Natural killer cell treated with Interleukin-12 subunit alpha and Interleukin-12 subunit beta and Interleukin-15 and Interleukin-18, amount 100 ng/mL, for 72 hours (primary cell): ENCODE results near the gene AMPD2. TPM values are rescaled to one million over a fixed set of nuclear protein-coding genes. Genes with fewer than 3 reads are reported as not detected.

Source experiments
- ATAC-seq, 2 donors: fragments of 150-1000 bp; cut with Tn5 transposase in 1 of 2; sonication (Bioruptor Pico), chemical (Tn5 transposase) in 1 of 2; 2 replicates each; pipeline ENCODE4 v1.10.0; 2021
- DNase-seq: peaks from one replicate; pipeline ENCODE4 v3.0.0; 2022; ENCODE audit warnings: low spot score
- H3K27ac Mint-ChIP-seq, 2 donors: 1 replicate in 1 of 2; 2 replicates in 1 of 2; pipeline ENCODE4 v1.8.0; 2022; ENCODE audit warnings: mixed read lengths in 2 of 2, mild to moderate bottlenecking in 1 of 2, moderate library complexity in 1 of 2
- H3K27me3 Mint-ChIP-seq, 2 donors: 1 replicate in 1 of 2; 2 replicates in 1 of 2; pipeline ENCODE4 v1.8.0; 2022; ENCODE audit warnings: mixed read lengths in 2 of 2
- H3K36me3 Mint-ChIP-seq: one replicate; pipeline ENCODE4 v1.8.0; 2022; ENCODE audit warnings: mixed read lengths
- H3K4me1 Mint-ChIP-seq, 2 donors: 1 replicate in 1 of 2; 2 replicates in 1 of 2; pipeline ENCODE4 v1.8.0; 2022; ENCODE audit warnings: low read depth in 2 of 2, mixed read lengths in 2 of 2, mild to moderate bottlenecking in 1 of 2
- H3K4me3 Mint-ChIP-seq: one replicate; pipeline ENCODE4 v1.8.0; 2022; ENCODE audit warnings: mixed read lengths
- H3K9me3 Mint-ChIP-seq: 2 replicates; pipeline ENCODE4 v1.8.0; 2022; ENCODE audit warnings: mixed read lengths
- total RNA-seq, 2 donors: library from RNA; stranded (reverse); gene quantifications; one replicate each; pipeline ENCODE4 v1.2.3, GENCODE V29; 2022

The AMPD2 gene
- total RNA-seq, 2 donors from 2014 or later, result 79.0 to 144 TPM

GRCh38 chr1:109630081-109630897 lies 10.7 kb downstream of the AMPD2 start:
- H3K27ac Mint-ChIP-seq, result no peak overlapping the region
- no peak for DNase-seq

GRCh38 chr1:109630898-109631512 lies 11.4 kb downstream of the AMPD2 start:
- no peak for ATAC-seq
- H3K27me3 Mint-ChIP-seq, result no peaks in the 10 kb centered on the region
- peaks cover 0 to under 1% of the 10 kb centered on the region in 2 donors for H3K4me1 Mint-ChIP-seq
- DNase-seq, result no peak
- H3K9me3 Mint-ChIP-seq, result no peaks in the 10 kb centered on the region
- H3K27ac Mint-ChIP-seq, result no peak overlapping the region
- H3K36me3 Mint-ChIP-seq, result no peaks in the 10 kb centered on the region
- no peak overlapping the region for H3K4me3 Mint-ChIP-seq

More at GRCh38 chr1:109630081-109630897, 10.7 kb downstream of the AMPD2 start:
- Mint-ChIP-seq H3K4me1 (peaks cover 0 to 3% of the 10 kb centered on the region in 2 donors), H3K9me3 (no peaks in the 10 kb centered on the region), H3K36me3 (no peaks in the 10 kb centered on the region), H3K27me3 (no peaks in the 10 kb centered on the region), H3K4me3 (no peak overlapping the region)
- no peak for ATAC-seq

DNA sequence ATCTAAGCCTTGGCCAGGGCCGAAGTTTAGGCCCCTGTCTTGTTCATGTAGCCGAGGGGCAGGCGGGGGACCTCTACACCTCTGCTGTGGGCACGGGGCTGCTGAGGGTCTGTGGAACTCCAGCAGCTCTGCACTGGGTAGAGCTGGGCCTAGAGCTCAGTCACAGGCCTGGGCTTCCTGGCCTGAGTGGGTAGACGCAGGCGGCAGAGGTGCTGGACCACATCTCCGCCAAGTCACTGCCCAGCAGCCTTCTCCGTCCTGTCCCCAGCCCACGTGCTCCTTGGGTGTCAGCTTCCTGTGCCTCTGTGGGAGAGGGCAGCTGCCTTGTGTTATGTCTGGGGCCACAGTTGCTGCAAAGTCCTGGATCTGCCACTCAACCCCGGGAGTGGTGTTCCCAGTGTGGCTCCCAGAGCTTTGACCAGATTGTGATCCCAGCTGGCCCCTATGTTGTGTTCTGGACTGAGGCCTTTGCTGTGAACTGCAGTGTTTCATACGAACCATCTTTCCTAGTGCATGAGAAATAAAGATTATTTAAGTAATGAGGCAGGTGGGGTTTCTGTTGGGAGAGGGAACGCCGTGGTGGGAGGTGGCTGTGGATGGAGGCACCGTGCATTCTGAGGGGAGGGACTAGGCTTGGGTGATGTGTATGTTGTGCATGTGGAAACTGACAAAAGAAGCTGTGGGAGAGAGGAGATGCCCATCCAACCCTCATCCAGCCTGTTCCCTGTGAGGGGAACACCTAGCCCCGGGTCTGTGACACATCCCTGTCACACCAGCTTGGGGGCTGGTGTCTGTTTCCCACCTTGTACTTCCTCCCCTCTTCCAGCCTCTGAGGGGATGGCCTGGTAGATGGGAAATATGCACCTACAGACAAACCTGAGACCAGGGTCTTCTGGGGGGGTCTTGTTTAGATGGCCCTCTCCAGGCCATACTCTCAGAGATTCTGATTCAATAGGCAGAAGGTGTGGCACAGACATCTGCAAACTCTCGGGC lies 12.2 kb downstream of the AMPD2 start:
- DNase-seq, result no peak
- H3K27me3 Mint-ChIP-seq, result no peaks in the 10 kb centered on the region
- H3K36me3 Mint-ChIP-seq, result no peaks in the 10 kb centered on the region
- no peak overlapping the region for H3K4me3 Mint-ChIP-seq
- H3K4me1 Mint-ChIP-seq, result no peaks in the 10 kb centered on the region
- ATAC-seq, result no peak
- no peaks in the 10 kb centered on the region for H3K9me3 Mint-ChIP-seq
- H3K27ac Mint-ChIP-seq, result peak overlapping the region in 1 of 2 donors; percentile 66

DNA sequence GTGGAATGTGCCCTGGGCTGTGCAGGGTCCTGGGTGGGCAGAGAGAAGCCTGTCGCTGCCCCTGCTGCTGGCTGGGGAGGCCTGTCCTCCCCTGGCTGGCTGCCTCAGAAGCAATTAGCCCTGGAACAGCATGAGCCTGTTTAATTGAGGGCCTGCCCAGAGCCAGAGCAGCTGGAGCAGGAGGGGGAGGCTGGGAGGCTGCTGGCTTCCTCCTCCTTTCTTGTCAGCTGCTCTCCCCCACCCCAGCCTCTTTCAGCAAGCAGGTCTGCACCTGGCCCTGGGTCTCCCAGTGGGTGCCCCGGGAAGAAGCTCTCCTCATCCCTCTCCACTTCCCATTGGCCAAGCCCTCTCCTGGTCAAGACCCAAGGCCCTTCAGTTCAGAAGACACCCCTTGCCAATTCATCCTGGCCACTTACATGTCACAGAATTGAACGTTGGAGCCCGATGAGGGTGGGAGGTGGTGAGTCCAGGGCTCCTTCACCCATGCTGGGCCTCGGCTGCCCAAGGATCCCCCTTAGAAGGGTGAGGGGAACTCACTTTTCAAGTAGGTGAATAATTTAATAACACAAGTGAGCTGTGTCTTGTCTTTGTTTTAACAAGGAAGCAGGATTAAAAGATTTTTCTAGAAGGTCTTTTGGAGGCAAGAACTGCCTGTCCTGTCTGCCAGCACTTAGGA lies 13.2 kb downstream of the AMPD2 start:
- no peak for ATAC-seq
- H3K27ac Mint-ChIP-seq, result no peak overlapping the region
- no peak for DNase-seq
- no peaks in the 10 kb centered on the region for H3K4me1 Mint-ChIP-seq
- peaks cover 0 to 5% of the 10 kb centered on the region in 2 donors for H3K27me3 Mint-ChIP-seq
- no peaks in the 10 kb centered on the region for H3K36me3 Mint-ChIP-seq
- H3K4me3 Mint-ChIP-seq, result no peak overlapping the region
- H3K9me3 Mint-ChIP-seq, result no peaks in the 10 kb centered on the region

GRCh38 chr1:109634292-109634691 lies 14.7 kb downstream of the AMPD2 start:
- ATAC-seq, result no peak
- Mint-ChIP-seq H3K4me3 (no peak overlapping the region), H3K9me3 (no peaks in the 10 kb centered on the region), H3K27me3 (peaks cover 3 to 5% of the 10 kb centered on the region in 2 donors), H3K27ac (no peak overlapping the region), H3K36me3 (no peaks in the 10 kb centered on the region), H3K4me1 (no peaks in the 10 kb centered on the region)
- DNase-seq, result no peak

GRCh38 chr1:109634771-109635750 lies 15.4 kb downstream of the AMPD2 start:
- ATAC-seq, result no peak
- Mint-ChIP-seq H3K4me1 (peaks cover 1 to 2% of the 10 kb centered on the region in 2 donors), H3K4me3 (no peak overlapping the region), H3K27me3 (peaks cover 5% of the 10 kb centered on the region in 2 donors), H3K36me3 (no peaks in the 10 kb centered on the region), H3K9me3 (no peaks in the 10 kb centered on the region), H3K27ac (no peak overlapping the region)
- DNase-seq, result no peak

GRCh38 chr1:109635862-109636200 lies 16.2 kb downstream of the AMPD2 start:
- H3K27me3 Mint-ChIP-seq, result peaks cover 5 to 6% of the 10 kb centered on the region in 2 donors
- H3K9me3 Mint-ChIP-seq, result no peaks in the 10 kb centered on the region
- ATAC-seq (no peak), DNase-seq (no peak)
- no peaks in the 10 kb centered on the region for H3K36me3 Mint-ChIP-seq
- H3K27ac Mint-ChIP-seq, result no peak overlapping the region
- peaks cover 4 to 5% of the 10 kb centered on the region in 2 donors for H3K4me1 Mint-ChIP-seq
- H3K4me3 Mint-ChIP-seq, result no peak overlapping the region

GRCh38 chr1:109636201-109636952 lies 16.7 kb downstream of the AMPD2 start:
- no peaks in the 10 kb centered on the region for H3K9me3 Mint-ChIP-seq
- no peak overlapping the region for H3K4me3 Mint-ChIP-seq
- no peak overlapping the region for H3K27ac Mint-ChIP-seq
- ATAC-seq, result peak in 1 of 2 donors; percentile 20
- peaks cover 5 to 6% of the 10 kb centered on the region in 2 donors for H3K27me3 Mint-ChIP-seq
- DNase-seq, result no peak
- peaks cover 4 to 5% of the 10 kb centered on the region in 2 donors for H3K4me1 Mint-ChIP-seq
- no peaks in the 10 kb centered on the region for H3K36me3 Mint-ChIP-seq

DNA sequence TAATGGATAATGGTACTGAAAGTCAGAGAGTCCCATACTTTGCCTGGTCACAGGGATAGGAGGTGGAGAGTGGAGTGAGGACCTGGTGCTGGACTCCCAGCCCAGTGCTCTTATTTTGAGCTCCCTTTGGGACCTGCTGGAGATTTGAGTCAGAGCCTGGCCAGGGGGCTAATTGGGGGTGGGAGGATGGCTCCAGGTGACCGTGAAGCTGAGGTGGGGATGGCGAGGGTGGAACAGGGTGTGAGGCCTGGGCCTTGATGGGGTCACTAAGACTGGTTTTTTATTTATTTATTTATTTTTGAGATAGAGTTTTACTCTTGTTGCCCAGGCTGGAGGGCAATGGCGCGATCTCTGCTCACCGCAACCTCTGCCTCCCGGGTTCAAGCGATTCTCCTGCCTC lies 17.8 kb downstream of the AMPD2 start:
- Mint-ChIP-seq H3K4me3 (no peak overlapping the region), H3K4me1 (peaks cover 4 to 5% of the 10 kb centered on the region in 2 donors), H3K27me3 (peaks cover 5 to 6% of the 10 kb centered on the region in 2 donors), H3K9me3 (no peaks in the 10 kb centered on the region), H3K27ac (no peak overlapping the region), H3K36me3 (no peaks in the 10 kb centered on the region)
- ATAC-seq (no peak), DNase-seq (no peak)

- H3K36me3 Mint-ChIP-seq, result no peaks in the 10 kb centered on the region
- H3K4me1 Mint-ChIP-seq, result peaks cover 4 to 5% of the 10 kb centered on the region in 2 donors
- no peak for ATAC-seq
- no peak overlapping the region for H3K4me3 Mint-ChIP-seq
- DNase-seq, result no peak
- H3K27ac Mint-ChIP-seq, result no peak overlapping the region
- peaks cover 5 to 6% of the 10 kb centered on the region in 2 donors for H3K27me3 Mint-ChIP-seq
- no peaks in the 10 kb centered on the region for H3K9me3 Mint-ChIP-seq
These were observed 19.6 kb downstream of the AMPD2 start for GRCh38 chr1:109639063-109639840.

- no peak for DNase-seq
- H3K36me3 Mint-ChIP-seq, result no peaks in the 10 kb centered on the region
- H3K4me3 Mint-ChIP-seq, result no peak overlapping the region
- no peaks in the 10 kb centered on the region for H3K9me3 Mint-ChIP-seq
- no peak overlapping the region for H3K27ac Mint-ChIP-seq
- peaks cover 4 to 5% of the 10 kb centered on the region in 2 donors for H3K4me1 Mint-ChIP-seq
- H3K27me3 Mint-ChIP-seq, result peaks cover 5 to 6% of the 10 kb centered on the region in 2 donors
- no peak for ATAC-seq
These were observed 20.2 kb downstream of the AMPD2 start for GRCh38 chr1:109639841-109640184.
